Body of pancreas (tissue), 4 donors: Measurements from ENCODE around the gene TULP4. TPM values are rescaled to one million over a fixed set of nuclear protein-coding genes. Genes with fewer than 3 reads are reported as not detected.

ENCODE experiments used
- ATAC-seq: fragments of 150-250 bp; one replicate; pipeline ENCODE4 v1.9.1; 2016
- DNase-seq, 4 donors: peaks; one replicate each; pipeline ENCODE4 v3.0.0-alpha.2; 2019
- H3K27ac ChIP-seq, 4 donors: fragments of 200-600 bp; sonication (generic); 1 replicate in 3 of 4; 2 replicates in 1 of 4; pipeline versions ENCODE4 v1.5.1 to v1.6.1; 2016 to 2019; ENCODE audit warnings: mild to moderate bottlenecking in 1 of 4, mixed read lengths in 1 of 4, moderate library complexity in 1 of 4
- H3K27me3 ChIP-seq, 2 donors: fragments of 200-600 bp; sonication (generic); one replicate each; pipeline ENCODE4 v1.6.0; 2016; ENCODE audit warnings: mild to moderate bottlenecking in 1 of 2
- H3K36me3 ChIP-seq, 2 donors: fragments of 200-600 bp; sonication (generic); replicated peaks in 1 of 2; 2 replicates each; pipeline ENCODE4 v1.5.1; 2016; ENCODE audit warnings: low read depth in 2 of 2; ENCODE audit not compliant: insufficient read depth in 1 of 2
- H3K4me1 ChIP-seq: fragments of 200-600 bp; sonication (generic); one replicate; pipeline ENCODE4 v1.6.0; 2016
- H3K4me3 ChIP-seq, 2 donors: fragments of 200-600 bp; sonication (generic); 1 replicate in 1 of 2; 2 replicates in 1 of 2; pipeline ENCODE4 v1.5.1; 2016 to 2019
- H3K9me3 ChIP-seq, 3 donors: fragments of 200-600 bp; sonication (generic); 1 replicate in 2 of 3; 2 replicates in 1 of 3; pipeline ENCODE4 v1.5.1; 2016
- POLR2A ChIP-seq, 3 donors: fragments of 450-650 bp; IDR thresholded peaks; one replicate each; pipeline ENCODE4 v1.6.1; 2016; ENCODE audit warnings: antibody characterized with exemption in 3 of 3, mild to moderate bottlenecking in 2 of 3
- WGBS, 2 donors: methylation state at CpG; one replicate each; pipeline ENCODE4 v1.1.5; 2017; 5-methylcytosine and 5-hydroxymethylcytosine counted together
- intact Hi-C: fragments of 100-400 bp; cut with DNase I; formaldehyde crosslinking; loops from one replicate; pipeline ENCODE4 v1.15.1; 2023
- total RNA-seq, 2 donors: library from RNA; depleted of rRNA; stranded (reverse); fragments of >200 nt; gene quantifications; one replicate each; pipeline ENCODE4 v1.1.0, GENCODE V29; 2016
- TF ChIP-seq, protein P1 (sequence below), 7 experiments: fragments of 450-650 bp in 4 of 7; fragments of 200-600 bp in 3 of 7; sonication (generic) in 3 of 7; IDR thresholded peaks; one replicate each; pipeline ENCODE4 v1.5.1; 2016 to 2019; ENCODE audit warnings: antibody characterized with exemption in 7 of 7

TULP4 gene
- total RNA-seq, 2 donors from 2014 or later = 81.2 to 92.3 TPM

DNA sequence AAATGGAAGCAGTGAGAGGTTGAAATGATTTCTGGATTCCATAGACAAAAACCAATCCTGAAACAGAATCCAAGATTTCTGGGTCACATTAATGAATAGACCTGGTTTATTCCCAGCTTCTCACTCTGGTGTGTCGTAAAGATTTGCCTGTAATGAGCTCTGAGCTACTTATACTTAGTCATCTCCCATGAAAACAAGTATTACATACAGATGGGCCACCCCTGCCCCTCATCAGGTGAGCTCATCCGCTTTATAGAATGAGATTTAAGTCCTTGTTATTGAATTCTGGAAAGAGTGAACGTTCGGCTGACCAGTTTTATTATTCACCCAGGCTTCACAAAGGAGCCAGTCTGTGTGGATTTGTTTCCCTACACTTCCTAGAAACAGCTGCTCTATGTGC lies 200.5 kb downstream of the TULP4 start:
- peaks cover 5% of the 10 kb centered on the region for H3K4me1 ChIP-seq
- no peak overlapping the region for H3K27ac ChIP-seq
- no peaks in the 10 kb centered on the region for H3K36me3 ChIP-seq
- ATAC-seq = no peak
- intact Hi-C loops = loop anchor here (10.0 kb wide), 1 partner anchor 288 kb away; no protein-coding TSS in a partner anchor
- no peak for DNase-seq
- TF ChIP-seq POLR2A (IDR thresholded peaks at IDR 0.05) = no peak
- TF ChIP-seq, protein P1, sequence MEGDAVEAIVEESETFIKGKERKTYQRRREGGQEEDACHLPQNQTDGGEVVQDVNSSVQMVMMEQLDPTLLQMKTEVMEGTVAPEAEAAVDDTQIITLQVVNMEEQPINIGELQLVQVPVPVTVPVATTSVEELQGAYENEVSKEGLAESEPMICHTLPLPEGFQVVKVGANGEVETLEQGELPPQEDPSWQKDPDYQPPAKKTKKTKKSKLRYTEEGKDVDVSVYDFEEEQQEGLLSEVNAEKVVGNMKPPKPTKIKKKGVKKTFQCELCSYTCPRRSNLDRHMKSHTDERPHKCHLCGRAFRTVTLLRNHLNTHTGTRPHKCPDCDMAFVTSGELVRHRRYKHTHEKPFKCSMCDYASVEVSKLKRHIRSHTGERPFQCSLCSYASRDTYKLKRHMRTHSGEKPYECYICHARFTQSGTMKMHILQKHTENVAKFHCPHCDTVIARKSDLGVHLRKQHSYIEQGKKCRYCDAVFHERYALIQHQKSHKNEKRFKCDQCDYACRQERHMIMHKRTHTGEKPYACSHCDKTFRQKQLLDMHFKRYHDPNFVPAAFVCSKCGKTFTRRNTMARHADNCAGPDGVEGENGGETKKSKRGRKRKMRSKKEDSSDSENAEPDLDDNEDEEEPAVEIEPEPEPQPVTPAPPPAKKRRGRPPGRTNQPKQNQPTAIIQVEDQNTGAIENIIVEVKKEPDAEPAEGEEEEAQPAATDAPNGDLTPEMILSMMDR (IDR thresholded peaks at IDR 0.05) = no peak
- 81 to 86% methylated on average over 4 of the region's 4 CpGs for WGBS, 2 donors
- no peaks in the 10 kb centered on the region for H3K27me3 ChIP-seq
- H3K9me3 ChIP-seq = no peaks in the 10 kb centered on the region
- H3K4me3 ChIP-seq = no peak overlapping the region

DNA sequence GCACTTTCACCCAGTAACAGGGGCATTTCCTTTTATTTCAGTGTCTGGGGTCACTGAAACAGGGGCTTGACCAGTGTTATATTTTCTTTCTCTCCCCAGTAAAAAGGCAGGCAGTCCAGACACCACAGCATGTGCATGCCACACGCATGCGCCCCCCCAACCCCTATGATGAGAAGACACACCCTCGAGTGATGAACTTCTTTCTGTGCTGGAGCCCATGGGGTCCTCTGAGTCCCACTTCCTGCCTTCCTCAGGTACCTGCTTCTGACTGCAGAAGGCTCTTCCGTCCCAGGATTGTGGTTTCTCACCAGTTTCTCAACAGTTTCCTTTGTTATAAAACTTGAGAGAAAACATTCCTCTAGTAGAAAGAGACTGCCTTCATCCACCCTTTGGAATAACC lies 201.9 kb downstream of the TULP4 start:
- H3K27me3 ChIP-seq = no peaks in the 10 kb centered on the region
- peaks cover 11% of the 10 kb centered on the region for H3K4me1 ChIP-seq
- intact Hi-C loops = loop anchor here (10.0 kb wide), 1 partner anchor 289 kb away; no protein-coding TSS in a partner anchor
- no peak for ATAC-seq
- 75 to 78% methylated on average over 4 of the region's 4 CpGs for WGBS, 2 donors
- no peak overlapping the region for H3K4me3 ChIP-seq
- DNase-seq = no peak
- no peaks in the 10 kb centered on the region for H3K36me3 ChIP-seq
- TF ChIP-seq, protein P1 (IDR thresholded peaks at IDR 0.05) = no peak
- TF ChIP-seq POLR2A (IDR thresholded peaks at IDR 0.05) = no peak
- no peaks in the 10 kb centered on the region for H3K9me3 ChIP-seq
- no peak overlapping the region for H3K27ac ChIP-seq

DNA sequence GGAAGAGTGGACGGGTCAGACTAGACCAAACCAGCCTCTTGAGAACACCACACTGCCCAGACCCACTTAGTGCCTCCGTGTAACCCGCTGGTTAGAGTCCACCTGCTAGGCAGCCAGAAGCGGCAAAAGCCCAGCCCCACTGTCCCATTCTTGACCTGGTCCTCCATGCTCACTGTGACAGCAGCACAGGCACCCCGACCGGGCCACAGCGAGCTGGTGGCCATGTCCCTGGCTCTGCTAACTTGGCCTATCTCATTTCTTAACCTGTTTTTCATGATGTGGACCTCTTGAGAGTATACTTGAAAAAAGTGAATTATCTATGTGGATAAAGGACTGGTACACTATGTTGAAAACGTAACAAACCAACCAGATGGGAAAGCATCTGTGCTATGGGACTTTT lies 202.7 kb downstream of the TULP4 start:
- TF ChIP-seq, protein P1 (IDR thresholded peaks at IDR 0.05) = no peak
- no peak for TF ChIP-seq POLR2A (IDR thresholded peaks at IDR 0.05)
- WGBS, 2 donors = 92 to 96% methylated on average over 5 to 8 of the region's 8 CpGs

GRCh38 chr6:158516098-158516497 lies 203.8 kb downstream of the TULP4 start:
- H3K27me3 ChIP-seq = no peaks in the 10 kb centered on the region
- no peak overlapping the region for H3K4me3 ChIP-seq
- H3K4me1 ChIP-seq = peaks cover 6% of the 10 kb centered on the region
- no peak overlapping the region for H3K27ac ChIP-seq
- WGBS, 2 donors = 63 to 83% methylated on average over 6 to 33 of the region's 33 CpGs
- DNase-seq (no peak), ATAC-seq (no peak)
- H3K36me3 ChIP-seq = no peaks in the 10 kb centered on the region
- H3K9me3 ChIP-seq = no peaks in the 10 kb centered on the region
- intact Hi-C loops = loop anchor here (10.0 kb wide), 1 partner anchor 291 kb away; no protein-coding TSS in a partner anchor
- TF ChIP-seq POLR2A (IDR thresholded peaks at IDR 0.05) = no peak

More for the DNA sequence above, 202.7 kb downstream of the TULP4 start:
- no peak for ATAC-seq
- no peak overlapping the region for H3K27ac ChIP-seq
- no peak for DNase-seq
- no peaks in the 10 kb centered on the region for H3K9me3 ChIP-seq
- intact Hi-C loops = loop anchor here (10.0 kb wide), 1 partner anchor 290 kb away; no protein-coding TSS in a partner anchor
- no peak overlapping the region for H3K4me3 ChIP-seq
- H3K36me3 ChIP-seq = no peaks in the 10 kb centered on the region
- no peaks in the 10 kb centered on the region for H3K27me3 ChIP-seq
- H3K4me1 ChIP-seq = peaks cover 6% of the 10 kb centered on the region

DNA sequence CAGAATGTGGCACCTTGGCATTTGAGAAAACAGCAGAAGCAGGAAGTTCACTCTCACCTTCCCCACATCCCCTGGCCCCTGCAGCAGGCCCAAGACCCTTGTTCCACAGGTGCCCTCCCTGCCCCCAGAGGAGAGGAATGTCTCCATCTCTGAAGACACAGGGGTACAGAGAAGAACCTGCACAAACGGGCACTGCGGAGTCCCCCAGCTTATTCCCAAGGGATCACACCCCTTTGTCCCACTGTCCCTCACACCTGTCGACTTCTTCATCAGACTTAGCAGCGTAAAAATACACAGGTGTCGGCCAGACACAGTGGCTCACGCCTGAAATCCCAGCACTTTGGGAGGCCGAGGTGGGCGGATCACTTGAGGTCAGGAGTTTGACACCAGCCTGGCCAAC lies 204.8 kb downstream of the TULP4 start:
- Histone ChIP-seq H3K27ac (no peak overlapping the region), H3K4me1 (peaks cover 6% of the 10 kb centered on the region), H3K36me3 (no peaks in the 10 kb centered on the region), H3K9me3 (no peaks in the 10 kb centered on the region), H3K27me3 (no peaks in the 10 kb centered on the region), H3K4me3 (no peak overlapping the region)
- intact Hi-C loops = loop anchor here (10.0 kb wide), 1 partner anchor 292 kb away; no protein-coding TSS in a partner anchor
- ATAC-seq (no peak), DNase-seq (no peak)
- WGBS, 2 donors = 84 to 91% methylated on average over 8 of the region's 8 CpGs
- no peak for TF ChIP-seq POLR2A (IDR thresholded peaks at IDR 0.05)
- TF ChIP-seq, protein P1 (IDR thresholded peaks at IDR 0.05) = no peak
